ENCODE results near the gene TUNAR.

TUNAR gene

DNA sequence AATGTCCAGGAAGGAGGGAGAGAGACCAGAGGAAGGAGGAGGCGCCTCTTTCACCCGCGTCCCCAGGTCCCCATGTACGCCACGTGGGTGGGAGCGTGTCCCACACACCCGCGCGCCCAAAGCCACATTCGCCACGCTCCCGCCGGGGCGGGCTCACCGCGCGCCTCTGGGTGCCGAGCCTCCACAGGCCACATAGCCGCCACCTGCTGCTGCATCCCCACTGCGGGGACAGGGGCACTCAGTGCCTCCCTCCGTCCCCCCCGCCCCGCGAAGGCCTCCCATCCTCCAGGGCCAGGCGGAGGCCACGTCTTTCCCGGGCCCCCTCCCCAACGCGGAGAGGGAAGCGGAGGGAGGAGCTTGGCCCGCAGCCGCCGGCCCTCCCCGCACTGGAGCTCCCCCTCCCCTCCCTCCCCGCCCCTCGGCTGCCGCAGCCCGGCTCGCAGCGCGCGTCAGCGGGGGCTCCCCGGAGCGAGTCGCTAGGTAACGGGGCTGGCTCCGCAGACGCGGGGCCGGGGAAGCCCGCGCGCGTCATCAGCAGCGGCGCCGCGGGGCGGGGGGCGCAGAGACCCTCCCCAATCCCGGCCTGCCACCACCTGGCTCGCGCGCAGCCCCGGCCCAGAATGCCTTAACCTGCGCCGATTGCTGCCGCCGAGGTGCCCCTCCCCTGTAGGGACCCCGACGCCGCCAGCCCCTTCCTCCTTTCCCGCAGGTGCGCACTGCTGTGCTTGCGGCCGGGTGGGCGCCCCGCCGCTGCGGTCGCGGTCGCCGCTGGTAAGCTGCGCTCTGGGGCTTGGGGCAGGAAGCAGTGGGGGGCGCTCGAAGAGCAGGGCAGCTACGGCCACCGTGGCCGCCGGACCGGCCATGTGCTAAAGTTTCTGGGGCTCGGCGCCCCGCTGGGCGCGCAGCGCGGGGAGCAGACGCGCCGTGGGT lies 536 bp upstream of the TUNAR start:
- no peak for DNase-seq

DNA sequence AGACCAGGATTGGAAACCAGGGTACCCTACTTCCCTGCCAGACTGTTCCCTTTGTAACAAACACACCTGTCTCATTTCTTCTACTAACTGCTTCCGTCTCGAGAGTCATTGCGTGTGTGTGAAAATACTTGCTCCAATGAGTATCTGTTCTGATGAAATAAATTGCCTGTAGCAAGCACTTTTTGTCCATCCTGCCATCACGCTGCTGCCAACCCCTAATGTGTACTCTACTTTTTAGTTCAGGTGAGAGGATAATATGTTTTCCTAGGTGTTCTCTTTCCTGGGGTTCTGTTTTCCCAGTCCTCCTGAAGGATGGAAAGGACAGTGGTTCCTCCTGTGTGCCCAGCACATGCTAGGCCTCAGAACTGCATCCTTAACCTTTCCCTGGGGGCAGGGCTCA lies 1.0 kb downstream of the TUNAR start:
- DNase-seq, result no peak

DNA sequence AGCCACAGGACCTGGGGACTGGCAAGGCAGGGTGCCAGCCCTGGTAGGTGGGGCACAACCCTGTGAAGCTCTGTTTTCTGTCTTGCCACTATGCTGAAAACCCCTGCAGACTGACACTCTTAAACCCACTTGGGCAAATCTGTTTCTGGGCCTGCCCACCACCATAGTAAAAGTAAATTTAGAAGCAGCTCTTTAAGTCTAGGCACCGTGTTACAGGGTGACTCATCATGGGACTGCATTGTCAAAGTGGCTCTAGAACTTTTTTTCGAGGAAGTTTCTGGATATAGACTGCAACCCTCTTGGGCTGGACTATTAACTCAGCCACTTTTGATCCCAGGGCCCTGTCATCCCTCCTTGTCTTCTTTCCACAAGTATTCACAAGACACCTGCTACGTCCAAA lies 7.7 kb downstream of the TUNAR start:
- DNase-seq, result no peak

DNA sequence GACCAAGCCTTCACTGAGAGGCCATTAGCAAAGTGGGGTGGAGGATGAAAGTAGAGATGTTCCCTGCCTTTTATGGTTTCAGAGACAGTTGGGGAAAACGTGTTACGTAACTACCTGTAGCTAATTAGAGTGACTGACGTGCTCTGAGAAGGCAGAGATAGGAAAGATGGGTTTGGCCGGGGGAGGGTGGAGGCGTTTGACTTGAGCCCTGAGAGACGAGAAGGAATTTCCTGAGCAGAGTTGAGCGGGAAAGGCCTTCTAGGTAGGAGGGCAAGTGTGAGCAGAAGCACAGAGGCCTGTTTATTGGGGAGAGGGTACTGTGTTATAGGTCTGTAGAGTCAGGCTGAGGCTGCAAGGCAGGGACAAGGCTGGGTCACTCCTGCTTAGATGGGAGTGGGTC lies 8.6 kb downstream of the TUNAR start:
- no peak for DNase-seq

DNA sequence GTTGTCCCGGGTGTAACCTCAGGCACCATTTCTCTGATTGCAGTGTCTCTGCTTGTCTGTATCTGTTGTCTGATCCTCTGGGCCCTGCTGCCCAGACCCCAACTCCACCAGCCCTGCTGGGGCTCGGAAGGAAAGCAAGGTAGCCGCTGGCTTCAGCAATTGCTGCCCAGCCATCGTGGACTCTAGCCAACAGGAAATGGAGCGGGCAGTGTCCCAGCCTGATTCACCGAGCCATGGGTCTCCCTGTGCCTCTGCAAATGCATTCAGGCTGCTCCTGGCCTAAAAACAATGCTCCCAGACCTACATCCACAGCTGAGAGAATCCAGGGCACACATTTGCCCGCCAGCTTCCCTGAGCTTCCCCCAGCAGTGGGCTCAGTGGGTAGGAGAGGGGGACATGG lies 9.2 kb downstream of the TUNAR start:
- DNase-seq, result no peak

DNA sequence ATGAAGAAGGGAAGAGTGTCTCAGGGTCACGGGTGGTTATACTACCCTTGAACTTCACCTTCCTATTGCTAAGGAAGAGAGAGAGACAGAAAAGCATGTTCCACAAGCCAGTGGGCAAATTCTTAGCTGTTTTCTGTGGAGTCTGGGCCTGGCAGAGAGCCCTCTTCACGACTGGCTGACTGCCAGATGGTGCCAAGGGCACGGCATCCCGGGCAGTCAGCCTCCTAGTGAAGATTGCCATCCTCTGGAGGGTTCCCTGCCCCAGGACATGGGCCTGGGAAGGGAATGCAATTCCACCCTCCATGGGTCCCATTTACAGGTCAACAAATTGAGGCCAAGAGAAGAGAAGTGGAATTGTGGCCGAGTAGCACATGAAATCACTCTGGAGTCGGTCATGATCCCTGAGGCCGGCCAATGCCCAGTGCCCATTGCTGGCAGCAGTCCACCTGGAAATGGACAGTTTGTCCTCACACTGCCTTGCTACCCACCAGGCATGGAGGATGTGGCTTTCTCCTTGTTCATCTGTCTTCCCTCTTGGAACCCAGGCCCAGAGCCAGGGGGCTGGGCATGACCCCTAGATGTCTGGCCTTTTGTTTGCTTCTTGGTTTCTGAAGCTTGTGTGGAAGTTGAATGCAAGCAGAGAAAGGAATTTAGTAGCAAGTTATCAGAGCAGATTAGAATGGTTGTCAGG lies 9.9 kb downstream of the TUNAR start:
- DNase-seq, result no peak

DNA sequence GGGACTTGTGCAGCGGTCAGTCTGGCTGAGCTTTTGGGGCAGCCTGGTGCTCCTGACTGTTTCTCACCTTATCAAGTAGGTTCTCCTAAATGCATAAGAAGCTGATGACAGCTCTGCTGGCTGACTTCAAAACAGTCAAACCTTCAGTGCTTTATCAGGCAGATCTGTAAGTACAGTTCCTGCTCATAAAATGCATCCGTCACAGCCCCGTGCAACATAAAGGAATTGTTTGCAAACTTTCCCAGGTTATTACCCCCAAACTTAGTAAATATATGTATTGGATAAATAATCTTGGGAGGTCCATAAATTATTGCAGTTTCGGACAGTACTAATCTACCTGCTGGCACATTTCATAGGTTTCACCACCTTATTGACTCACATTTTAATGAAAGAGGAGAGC lies 10.7 kb downstream of the TUNAR start:
- no peak for DNase-seq

DNA sequence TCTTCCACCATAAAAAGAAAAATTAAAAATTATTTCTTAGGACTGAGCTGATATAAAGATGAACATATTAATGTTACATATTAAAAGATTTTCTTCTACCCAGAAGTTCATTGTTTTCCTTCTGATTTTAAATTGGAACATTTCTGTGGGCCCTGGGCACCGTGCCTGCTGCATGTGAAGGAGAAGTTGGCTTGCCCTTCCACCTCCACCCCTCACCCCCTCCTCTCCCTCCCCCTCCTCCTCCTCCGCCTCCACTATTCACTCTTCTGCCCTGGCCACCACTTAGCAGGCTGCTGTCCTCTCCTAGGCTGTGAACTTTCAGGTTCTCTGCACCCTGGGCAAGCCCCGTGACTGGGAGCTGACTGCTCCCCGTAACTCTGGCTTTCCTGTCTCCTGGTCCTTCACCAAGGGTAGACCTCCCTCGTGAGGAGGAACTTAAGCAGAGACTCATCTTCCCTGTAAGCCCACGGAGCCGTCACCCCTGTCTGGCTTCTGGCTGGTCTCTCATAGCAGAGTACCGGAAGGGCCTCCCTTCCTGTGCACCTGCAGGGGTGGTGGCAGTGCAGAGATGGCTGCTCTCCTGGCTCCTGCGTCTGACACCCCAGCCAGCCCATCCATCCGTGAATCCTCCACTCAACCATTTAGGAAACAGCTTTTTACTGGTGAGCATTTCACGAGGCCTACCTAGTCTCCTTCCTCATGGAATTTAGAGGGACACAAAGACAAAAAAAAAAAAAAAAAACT lies 12.8 kb downstream of the TUNAR start:
- no peak for DNase-seq

DNA sequence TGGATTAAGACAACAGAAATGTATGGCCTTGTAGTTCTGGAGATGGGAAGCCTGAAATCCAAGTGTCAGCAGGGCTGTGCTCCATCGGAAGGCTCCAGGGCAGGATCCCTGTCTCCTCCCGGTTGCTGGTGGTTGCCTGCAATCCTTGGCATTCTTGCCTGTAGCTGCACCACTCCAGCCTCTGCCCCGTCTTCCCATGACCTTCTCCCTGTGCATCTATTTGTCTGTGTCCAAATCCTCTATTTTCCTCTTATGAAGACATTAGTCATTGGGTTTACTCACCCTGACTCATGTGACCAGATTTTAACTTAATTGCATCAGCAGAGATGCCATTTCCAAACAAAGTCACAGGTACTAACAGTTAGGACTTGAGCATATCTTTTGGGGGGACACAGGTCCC lies 15.1 kb downstream of the TUNAR start:
- DNase-seq, result no peak

DNA sequence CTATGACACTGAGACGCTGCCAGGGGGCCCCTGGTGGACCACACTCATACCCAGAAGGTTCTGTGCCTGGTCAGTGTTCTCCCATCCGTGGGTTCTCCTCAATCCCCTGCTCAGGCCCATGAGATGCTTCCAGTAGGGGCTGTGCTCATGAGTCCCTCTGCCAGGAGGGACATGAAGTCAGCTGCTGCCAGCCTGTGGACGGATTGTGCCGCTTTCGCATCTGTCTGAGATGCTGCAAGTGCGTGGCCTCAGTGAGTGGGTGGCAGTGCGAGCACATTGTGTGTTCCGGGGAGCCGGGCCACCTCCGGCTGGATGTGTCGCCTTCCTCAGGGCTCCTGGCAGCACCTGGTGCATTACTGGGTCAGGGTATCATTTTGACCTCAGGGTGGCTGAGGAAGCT lies 15.5 kb downstream of the TUNAR start:
- no peak for DNase-seq

DNA sequence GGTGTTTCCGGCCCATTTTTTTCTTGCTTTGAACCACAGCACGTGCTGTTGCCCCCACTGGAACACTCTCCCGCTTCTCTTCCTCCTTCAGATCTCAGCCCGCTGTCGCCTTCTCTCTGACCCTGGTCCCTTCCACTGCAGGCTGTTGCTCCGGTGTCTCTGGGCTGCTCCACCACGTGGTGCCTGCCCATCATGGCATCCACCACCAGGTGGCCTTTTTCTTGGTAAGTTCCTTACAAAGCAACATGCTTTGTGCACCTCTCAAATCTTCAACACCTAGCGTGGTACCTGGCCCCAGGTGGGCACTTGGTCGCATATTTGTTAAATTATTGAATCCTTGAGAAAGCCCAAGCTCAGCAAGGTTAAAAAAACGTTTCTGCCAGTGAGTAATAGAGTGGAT lies 19.1 kb downstream of the TUNAR start:
- DNase-seq, result peak; percentile 35

DNA sequence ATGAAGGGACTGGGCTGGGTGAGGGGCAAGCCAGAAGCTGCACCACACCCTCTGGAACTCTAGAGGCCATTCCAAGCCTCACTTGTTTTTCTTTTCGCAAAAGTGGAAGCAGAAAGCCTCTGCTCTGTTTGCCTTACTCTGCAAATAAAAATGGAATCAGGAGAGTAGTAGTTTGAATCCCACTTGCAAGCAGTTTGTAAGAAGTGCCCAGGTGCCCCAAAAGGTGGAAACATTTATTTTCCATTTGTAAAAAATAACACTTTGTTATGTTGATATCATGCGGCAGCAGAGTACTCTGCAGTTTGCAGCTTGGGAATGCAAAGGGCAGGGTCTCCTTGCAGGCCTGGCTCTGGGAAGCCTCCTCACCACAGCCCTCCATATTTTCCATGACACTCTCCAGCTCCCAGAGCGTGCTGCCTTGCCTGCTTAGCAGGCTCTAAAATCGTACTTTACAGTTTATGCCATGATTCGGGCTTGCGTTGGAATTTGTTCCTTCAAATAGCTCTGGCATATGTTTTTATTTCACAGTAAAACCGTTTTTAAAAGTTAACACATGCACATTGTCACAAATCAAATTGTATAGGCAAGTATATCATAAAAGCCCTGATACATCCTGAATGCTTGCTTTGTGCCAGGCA lies 20.0 kb downstream of the TUNAR start:
- DNase-seq, result no peak

DNA sequence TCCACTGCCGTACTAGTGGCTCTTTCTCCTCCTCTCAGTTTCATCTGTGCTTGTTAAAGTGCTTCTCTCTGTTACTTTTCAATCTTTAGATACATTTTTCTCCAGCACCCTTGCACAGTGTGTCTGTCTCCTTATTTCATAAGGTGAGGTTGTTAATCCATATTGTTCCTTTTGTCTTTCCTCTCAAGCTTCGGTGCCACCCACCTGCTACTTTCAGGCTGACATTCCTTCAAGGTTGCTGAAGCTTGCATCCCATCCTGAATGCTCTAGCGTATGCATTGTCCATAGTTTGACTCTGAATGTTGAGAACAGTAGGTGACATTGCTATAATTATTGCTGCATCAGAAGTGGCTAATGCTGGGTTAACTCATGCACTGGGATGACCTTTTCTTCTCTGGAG lies 20.6 kb downstream of the TUNAR start:
- DNase-seq, result no peak

DNA sequence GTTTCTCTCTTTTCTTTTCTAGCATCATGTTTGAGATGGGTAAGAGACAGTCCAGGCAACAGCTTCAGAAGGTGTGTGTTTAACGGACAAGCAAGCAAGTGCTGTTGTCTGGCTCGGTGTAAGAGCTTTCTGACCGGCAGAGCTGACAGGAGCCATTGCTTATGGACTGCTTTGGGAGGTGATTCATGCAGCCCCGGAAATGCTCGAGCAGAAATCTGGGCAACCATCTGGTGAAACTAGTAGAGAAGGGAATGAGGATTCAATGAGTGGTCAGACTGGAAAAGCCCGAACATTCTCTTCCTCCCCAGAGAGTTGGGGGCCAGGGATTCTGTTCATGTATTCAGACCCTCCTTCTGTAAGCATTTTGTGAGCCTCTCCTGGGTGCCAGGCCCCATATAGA lies 24.4 kb downstream of the TUNAR start:
- DNase-seq, result no peak

DNA sequence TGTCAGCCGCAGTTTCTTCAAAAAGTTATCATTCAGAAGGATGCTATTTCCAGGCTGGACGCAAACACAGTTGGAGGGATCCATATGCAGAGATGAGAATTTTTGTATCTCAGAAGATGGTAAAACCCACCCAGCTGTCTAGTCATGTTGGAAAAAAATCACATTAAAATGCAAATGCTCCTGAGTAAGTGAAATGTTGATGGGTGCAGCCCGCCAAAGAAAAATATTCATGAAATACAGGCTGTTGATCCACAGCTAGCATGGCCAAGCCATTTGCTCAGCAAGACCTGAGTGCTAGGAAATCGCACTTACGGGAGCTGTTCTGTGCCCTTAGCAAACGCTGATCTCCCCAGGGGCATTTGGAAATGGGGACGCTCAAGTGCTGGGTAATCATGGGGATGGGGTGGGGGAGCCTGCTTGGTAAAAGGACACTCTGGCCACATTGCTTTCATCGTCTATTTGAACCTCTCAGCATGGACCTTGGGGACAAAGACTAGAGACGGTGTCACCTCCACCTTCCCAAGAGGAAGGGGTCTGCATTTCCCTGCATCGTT lies 25.7 kb downstream of the TUNAR start:
- no peak for DNase-seq

DNA sequence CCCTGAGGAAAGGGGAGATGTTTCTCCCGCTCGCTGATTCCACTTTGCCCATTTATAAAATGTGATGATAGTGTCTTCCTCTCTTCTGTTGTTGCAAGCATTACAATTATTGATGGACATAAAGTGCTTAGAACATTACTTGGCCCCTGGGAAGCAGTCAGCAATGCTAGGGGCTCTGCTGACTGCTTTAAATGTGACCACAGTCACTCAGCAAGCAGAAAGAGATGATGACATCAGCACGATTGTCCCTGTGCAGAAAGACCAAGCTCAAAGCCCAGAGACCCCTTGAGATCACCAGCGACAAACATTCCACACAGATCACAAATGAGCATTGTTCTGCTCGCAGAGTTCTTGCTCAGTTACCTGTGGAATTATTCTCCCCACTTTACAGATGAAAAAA lies 26.5 kb downstream of the TUNAR start:
- DNase-seq, result no peak

DNA sequence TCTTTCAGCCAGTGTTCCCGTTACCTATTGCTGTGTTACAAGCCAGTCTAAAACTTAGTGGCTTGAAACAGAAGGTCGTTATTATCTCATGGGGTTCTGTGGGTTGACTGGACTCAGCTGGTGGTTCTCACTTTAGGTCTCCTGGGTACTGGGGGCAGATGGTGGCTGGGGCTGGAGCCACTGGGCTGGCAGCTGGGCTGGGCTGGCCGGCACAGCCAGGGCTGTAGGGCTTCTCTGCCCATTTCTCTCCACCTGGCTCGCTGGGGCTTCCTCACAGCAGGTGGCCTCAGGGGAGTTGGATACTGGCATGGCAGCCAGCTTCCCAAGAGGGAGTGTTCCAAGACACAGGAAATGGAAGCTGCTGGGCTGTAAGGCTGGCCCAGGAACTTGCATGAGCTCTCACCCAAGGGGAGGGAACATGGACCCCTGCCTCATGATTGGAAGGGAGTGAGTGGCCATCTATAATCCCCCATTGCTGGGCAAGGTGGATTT lies 27.0 kb downstream of the TUNAR start:
- no peak for DNase-seq

DNA sequence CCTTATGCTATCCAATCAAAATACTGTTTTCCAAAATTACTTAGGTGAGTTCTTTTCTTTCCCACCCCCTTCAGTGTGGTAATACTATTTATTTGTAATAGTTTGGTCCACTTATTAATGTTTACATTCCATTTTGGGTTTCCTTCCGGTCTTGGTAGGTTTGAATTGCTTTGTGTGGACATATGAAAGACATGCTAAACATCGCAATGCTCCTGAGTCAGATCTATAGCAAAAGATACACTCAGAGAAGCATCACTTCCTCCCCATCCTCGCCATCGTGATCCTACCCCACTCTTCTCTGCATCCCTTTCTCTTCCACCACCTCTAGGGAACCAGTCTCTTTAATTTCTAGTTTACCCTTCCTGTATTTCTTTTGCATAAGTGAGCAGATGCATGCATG lies 30.0 kb downstream of the TUNAR start:
- DNase-seq, result no peak

DNA sequence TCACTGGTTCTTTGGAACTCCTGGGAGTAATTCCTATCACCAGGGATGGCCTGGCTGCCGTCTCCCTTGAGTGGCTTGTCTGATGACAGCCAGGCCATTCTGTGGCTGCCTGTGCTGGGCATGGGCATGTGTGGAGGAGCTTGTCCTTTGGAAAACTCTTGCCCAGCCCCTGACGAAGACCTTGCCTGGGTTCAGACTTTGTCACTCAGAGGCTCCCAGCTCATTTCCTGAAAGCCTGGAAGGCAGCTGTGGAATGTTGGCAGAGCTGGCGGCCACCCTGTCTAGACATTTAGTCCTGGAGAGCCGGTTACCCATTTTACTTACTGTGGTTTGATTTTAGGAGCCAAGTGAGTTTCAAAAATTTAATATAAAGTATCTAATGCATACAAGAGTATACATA lies 34.0 kb downstream of the TUNAR start:
- DNase-seq, result no peak

DNA sequence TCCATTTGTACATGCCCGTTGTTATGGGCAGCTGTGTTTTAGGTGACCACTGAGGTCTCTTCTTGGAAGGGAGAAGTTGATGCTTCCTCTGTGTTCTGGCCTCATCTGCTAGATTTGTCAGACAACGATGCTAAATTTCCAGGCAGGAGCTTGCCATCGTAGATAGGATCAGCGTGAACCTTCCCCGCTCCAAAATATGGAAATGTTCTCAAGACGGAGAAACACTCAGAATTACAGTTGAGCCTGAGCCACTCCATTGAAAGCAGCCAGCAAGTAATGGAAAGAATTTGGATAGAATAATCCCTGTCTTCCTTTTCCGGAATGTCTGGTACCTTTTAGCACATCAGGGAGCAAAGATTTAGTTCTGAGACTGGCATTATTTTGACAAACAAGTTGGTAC lies 34.8 kb downstream of the TUNAR start:
- no peak for DNase-seq

DNA sequence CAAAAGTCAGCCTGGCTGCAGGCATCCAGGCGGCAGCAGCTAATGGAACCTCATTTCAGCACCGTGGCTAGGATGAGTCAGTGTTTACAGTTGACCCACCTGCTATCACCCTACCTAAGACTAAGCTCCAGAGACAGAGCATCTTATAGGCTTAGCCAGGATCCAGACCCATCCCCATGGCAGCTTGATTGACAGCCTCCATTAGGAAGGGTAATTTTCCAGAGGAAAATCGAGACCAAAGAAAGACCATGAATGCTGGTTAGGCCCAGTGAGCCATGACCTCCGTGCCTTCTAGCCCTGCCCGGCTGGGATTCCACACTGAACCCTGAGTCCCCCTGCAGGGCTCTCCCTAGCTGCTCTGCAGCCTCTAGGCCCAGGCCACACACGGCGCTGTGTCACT lies 38.7 kb downstream of the TUNAR start:
- DNase-seq, result no peak

DNA sequence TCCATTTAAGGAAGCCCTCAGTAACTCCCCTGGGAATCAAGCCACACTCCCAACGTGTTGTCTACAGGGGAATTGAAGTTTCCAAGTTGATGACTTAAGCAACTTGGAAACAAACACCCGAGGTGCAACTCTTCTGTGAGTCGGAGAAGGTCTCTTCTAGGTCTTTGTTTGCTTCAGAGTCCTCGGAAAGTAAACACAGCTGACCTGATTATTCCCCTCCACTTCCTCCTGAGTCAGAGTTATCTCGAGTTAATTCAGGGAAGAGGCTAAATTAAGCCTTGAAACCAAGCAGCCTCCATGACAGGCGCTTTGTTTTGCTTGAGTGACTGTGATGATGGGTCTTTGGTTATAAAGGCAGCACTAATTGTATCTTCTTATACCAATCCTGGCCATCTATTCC lies 41.8 kb downstream of the TUNAR start:
- DNase-seq, result no peak
